Brain microvascular endothelial cell (primary cell): ENCODE data around the gene CAMKK1.

Source experiments
- DNase-seq: peaks from one replicate; pipeline ENCODE4 v3.0.0-alpha.2; 2020
- H3K27ac ChIP-seq: fragments of 250-450 bp; sonication (Bioruptor Pico); 2 replicates; pipeline ENCODE4 v1.5.1; 2020; ENCODE audit warnings: mild to moderate bottlenecking, moderate library complexity
- H3K27me3 ChIP-seq: fragments of 250-450 bp; sonication (Bioruptor Pico); replicated peaks from 2 replicates; pipeline ENCODE4 v1.5.1; 2020; ENCODE audit warnings: mild to moderate bottlenecking
- H3K36me3 ChIP-seq: fragments of 250-450 bp; sonication (Bioruptor Pico); replicated peaks from 2 replicates; pipeline ENCODE4 v1.5.1; 2020; ENCODE audit warnings: mild to moderate bottlenecking
- H3K4me3 ChIP-seq: 2 replicates; pipeline ENCODE4 v1.5.1; 2011; ENCODE audit warnings: low read depth, mild to moderate bottlenecking, control low read depth, low read length, moderate library complexity
- in situ Hi-C: cut with HindIII; loops from 2 replicates; pipeline ENCODE4 v1.10.0; 2017; ENCODE audit warnings: low sequenced_read_pairs, low pct_ligation_motif_present
- TF ChIP-seq, protein P1 (sequence below): IDR thresholded peaks from 2 replicates; pipeline ENCODE4 v1.5.1; 2011; ENCODE audit warnings: low read depth, mild to moderate bottlenecking, moderate library complexity, low read length, control low read depth, inconsistent platforms; ENCODE audit errors: missing control alignments

The CAMKK1 gene

DNA sequence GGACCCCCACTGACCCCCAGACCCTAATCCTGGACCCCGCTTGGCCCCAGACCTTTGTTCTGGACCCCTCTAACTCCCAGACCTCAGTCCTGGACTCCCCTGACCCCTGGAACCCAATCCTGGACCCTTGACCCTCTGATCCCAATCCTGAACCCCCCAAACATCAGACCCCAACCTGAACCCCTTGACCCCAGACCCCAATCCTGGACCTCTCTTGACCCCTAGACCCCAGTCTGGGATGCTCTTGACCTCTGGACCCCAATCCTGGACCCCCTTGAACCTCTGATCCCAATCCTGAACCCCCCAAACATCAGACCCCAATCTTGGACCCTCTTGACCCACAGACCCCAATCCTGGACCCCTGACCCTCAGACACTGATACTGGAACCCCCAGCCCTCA is 36.9 kb upstream of the CAMKK1 start:
- H3K4me3 ChIP-seq: no peak overlapping the region
- DNase-seq: no peak
- no peaks in the 10 kb centered on the region for H3K27me3 ChIP-seq
- in situ Hi-C loops: no loop called here
- no peak overlapping the region for H3K27ac ChIP-seq
- TF ChIP-seq, protein P1, sequence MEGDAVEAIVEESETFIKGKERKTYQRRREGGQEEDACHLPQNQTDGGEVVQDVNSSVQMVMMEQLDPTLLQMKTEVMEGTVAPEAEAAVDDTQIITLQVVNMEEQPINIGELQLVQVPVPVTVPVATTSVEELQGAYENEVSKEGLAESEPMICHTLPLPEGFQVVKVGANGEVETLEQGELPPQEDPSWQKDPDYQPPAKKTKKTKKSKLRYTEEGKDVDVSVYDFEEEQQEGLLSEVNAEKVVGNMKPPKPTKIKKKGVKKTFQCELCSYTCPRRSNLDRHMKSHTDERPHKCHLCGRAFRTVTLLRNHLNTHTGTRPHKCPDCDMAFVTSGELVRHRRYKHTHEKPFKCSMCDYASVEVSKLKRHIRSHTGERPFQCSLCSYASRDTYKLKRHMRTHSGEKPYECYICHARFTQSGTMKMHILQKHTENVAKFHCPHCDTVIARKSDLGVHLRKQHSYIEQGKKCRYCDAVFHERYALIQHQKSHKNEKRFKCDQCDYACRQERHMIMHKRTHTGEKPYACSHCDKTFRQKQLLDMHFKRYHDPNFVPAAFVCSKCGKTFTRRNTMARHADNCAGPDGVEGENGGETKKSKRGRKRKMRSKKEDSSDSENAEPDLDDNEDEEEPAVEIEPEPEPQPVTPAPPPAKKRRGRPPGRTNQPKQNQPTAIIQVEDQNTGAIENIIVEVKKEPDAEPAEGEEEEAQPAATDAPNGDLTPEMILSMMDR: no peak
- H3K36me3 ChIP-seq: no peaks in the 10 kb centered on the region

DNA sequence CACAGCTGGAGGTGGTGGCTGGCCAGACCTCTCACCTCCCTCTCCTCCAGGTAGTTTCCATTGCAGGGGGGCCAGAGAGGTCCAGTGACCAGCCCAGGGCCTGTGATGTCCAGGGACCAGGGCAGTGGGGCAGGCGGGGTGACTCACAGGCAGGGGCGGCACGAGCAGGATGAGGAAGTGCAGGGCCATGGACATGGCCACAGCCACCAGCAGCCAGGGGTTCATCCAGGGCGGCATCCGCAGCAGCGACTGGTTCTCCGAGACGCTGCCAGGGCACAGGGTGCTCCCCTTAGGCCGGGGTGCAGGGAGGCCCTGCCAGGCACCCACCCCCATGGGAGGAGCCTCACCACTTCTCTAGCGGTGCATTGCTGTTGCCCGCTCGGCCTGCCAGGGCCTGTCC is 36.3 kb upstream of the CAMKK1 start:
- H3K27ac ChIP-seq: no peak overlapping the region
- in situ Hi-C loops: no loop called here
- DNase-seq: no peak
- TF ChIP-seq, protein P1: no peak
- H3K4me3 ChIP-seq: no peak overlapping the region
- H3K27me3 ChIP-seq: no peaks in the 10 kb centered on the region
- H3K36me3 ChIP-seq: no peaks in the 10 kb centered on the region

DNA sequence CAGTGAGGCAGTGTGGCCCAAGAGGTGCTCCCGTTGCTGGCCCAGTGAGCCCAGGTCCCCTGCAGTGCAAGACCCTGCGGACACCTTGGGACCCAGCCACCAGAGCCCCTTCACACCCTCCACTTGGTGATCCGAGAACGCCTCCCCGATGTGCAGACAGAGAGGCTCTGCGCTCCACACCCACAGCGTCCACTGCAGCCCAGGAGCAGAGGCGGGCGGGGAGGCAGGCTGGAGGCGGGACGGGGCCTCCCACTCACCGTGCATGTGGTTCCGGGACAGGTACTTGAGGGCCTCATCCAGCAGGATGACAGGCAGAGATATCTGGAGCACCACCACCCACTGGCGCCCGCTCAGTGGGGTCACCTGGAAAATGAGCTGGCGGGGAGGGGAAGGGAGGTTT is 35.6 kb upstream of the CAMKK1 start:
- DNase-seq: no peak
- H3K27me3 ChIP-seq: no peaks in the 10 kb centered on the region
- no peak overlapping the region for H3K4me3 ChIP-seq
- TF ChIP-seq, protein P1: no peak
- no peak overlapping the region for H3K27ac ChIP-seq
- in situ Hi-C loops: no loop called here
- H3K36me3 ChIP-seq: no peaks in the 10 kb centered on the region

DNA sequence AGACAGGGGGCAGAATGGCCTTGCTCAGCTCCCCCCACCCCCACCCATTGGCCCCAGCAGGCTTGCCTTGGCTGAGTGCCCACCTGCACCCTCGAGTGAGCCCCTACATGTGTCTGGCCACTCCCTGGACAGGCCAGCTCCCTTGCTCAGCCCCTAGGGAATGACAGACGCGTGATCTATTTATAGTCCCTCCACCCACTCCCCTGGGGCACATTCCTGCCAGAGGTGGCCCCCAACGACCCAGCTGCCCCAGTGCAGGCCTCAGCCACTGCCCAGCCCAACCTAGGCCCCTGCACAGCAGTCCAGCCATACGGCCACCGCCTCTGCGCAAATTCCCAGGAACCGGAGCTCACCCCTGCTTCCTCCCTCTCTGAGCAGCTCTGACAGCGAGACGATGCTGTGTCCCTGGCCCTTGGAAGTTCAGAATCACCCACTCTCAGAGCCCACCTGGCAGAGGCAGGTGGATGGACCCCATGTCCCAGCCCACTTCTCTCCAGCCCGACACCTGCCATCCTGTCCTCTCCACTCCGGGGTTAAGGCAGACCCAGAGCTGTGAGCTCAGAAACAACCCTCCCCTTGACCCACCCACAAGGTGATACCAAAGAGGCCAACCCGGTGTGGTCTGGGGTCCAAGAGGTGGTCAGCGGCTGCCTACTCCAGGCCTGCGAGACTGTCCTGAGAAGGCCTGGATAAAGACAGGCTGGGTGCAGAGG is 34.9 kb upstream of the CAMKK1 start:
- Histone ChIP-seq H3K27me3 (no peaks in the 10 kb centered on the region), H3K4me3 (no peak overlapping the region), H3K36me3 (no peaks in the 10 kb centered on the region), H3K27ac (no peak overlapping the region)
- in situ Hi-C loops: no loop called here
- DNase-seq: no peak
- TF ChIP-seq, protein P1: no peak

DNA sequence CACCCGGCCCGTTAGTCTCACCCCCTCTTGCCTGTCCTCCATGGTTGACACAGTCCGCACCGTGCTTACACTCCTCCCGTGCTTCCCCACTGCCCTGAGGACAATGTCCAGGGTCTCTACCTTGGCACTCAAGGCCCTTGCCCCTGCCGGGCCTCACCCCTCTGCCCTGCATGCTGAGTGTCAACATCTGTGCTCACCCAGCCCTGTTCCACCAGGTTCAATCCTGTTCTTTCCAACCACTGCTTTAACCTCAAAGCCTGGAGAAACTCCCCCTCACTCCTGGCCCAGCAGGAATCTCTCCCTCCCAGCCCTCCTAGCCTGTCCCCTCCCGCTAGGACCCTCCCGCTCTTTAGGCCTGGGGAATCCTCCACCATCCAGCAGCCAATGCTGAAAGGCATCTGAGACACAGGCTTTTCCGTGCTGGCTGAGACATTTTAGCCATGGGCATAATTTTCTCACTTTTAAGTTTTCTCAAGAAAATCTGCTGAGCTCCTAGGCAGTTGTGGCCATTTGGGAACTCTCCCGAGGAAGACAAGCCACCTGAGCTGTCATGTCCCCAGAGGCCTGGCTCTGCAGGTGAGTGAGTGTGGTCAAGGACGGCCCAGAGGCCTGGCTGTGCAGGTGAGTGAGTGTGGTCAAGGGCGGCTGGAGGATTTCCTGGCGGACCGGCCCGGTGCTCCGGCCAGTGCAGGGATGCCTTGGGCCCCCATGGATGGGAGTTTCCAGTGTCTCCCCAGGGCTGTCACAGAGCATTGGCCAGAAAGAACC is 34.2 kb upstream of the CAMKK1 start:
- DNase-seq: no peak
- TF ChIP-seq, protein P1: no peak
- in situ Hi-C loops: no loop called here
- Histone ChIP-seq H3K36me3 (no peaks in the 10 kb centered on the region), H3K27ac (no peak overlapping the region), H3K27me3 (no peaks in the 10 kb centered on the region), H3K4me3 (no peak overlapping the region)
